ENCODE data around the gene FSHB.

GRCh38 chr11:30192620-30193019 lies 38.2 kb upstream of the FSHB start:
- TF ChIP-seq, protein P1, sequence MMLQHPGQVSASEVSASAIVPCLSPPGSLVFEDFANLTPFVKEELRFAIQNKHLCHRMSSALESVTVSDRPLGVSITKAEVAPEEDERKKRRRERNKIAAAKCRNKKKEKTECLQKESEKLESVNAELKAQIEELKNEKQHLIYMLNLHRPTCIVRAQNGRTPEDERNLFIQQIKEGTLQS (CRISPR knock-in tag; conservative IDR thresholded peaks at IDR 0.05), result no peak
- TF ChIP-seq, protein P2, sequence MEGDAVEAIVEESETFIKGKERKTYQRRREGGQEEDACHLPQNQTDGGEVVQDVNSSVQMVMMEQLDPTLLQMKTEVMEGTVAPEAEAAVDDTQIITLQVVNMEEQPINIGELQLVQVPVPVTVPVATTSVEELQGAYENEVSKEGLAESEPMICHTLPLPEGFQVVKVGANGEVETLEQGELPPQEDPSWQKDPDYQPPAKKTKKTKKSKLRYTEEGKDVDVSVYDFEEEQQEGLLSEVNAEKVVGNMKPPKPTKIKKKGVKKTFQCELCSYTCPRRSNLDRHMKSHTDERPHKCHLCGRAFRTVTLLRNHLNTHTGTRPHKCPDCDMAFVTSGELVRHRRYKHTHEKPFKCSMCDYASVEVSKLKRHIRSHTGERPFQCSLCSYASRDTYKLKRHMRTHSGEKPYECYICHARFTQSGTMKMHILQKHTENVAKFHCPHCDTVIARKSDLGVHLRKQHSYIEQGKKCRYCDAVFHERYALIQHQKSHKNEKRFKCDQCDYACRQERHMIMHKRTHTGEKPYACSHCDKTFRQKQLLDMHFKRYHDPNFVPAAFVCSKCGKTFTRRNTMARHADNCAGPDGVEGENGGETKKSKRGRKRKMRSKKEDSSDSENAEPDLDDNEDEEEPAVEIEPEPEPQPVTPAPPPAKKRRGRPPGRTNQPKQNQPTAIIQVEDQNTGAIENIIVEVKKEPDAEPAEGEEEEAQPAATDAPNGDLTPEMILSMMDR (IDR thresholded peaks at IDR 0.05), result no peak
- TF ChIP-seq CREB1 (CRISPR knock-in tag; IDR thresholded peaks at IDR 0.05) (no peak), NFYB (CRISPR knock-in tag; conservative IDR thresholded peaks at IDR 0.05; ENCODE audit: low read depth) (no peak), ZNF232 (CRISPR knock-in tag; IDR thresholded peaks at IDR 0.05) (no peak), FOXP1 (CRISPR knock-in tag; IDR thresholded peaks at IDR 0.05; ENCODE audit: borderline replicate concordance) (no peak), ZSCAN18 (CRISPR knock-in tag; IDR thresholded peaks at IDR 0.05) (no peak), E2F1 (CRISPR knock-in tag; IDR thresholded peaks at IDR 0.05) (no peak)
